ENCODE measurements around the gene SLBP.

DNA sequence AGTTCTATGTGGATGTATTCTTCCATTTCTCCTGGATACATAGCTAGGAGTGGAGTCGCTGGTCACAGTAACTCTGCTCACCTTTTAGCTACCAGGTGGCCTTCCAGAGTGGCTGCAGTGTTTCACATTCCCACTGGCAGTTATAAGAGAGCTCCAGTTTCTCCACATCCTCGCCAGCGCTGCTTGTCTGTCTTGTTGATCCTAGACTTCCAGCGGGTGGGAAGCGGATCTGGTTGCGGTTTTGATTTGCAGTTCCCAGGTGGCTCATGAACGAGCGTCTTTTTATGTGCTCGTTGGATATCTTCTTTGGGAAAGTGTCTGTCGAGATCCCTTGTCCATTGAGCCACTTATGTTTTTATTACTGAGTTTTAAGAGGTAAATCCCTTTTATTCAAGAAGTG is 20.8 kb upstream of the SLBP start:
- TF ChIP-seq CTCF (IDR thresholded peaks at IDR 0.05) (no peak), POLR2AphosphoS5 (IDR thresholded peaks at IDR 0.05) (no peak)
